Ascending aorta (tissue), 2 donors: ENCODE results near the gene ARL3. TPM values are rescaled to one million over a fixed set of nuclear protein-coding genes. Genes with fewer than 3 reads are reported as not detected.

ENCODE experiments used
- DNase-seq, 2 donors: peaks; one replicate each; pipeline ENCODE4 v3.0.0-alpha.2; 2019; ENCODE audit warnings: low spot score in 2 of 2
- H3K27ac ChIP-seq, 2 donors: fragments of 200-600 bp; sonication (generic); one replicate each; pipeline ENCODE4 v1.5.1; 2016 to 2017; ENCODE audit warnings: mild to moderate bottlenecking in 1 of 2
- H3K27me3 ChIP-seq: fragments of 200-600 bp; sonication (generic); one replicate; pipeline ENCODE4 v1.5.1; 2017
- H3K36me3 ChIP-seq, 2 donors: fragments of 200-600 bp; sonication (generic); one replicate each; pipeline ENCODE4 v1.5.1; 2016
- H3K4me1 ChIP-seq, 2 donors: fragments of 200-600 bp; sonication (generic); one replicate each; pipeline ENCODE4 v1.5.1; 2016 to 2017; ENCODE audit warnings: mild to moderate bottlenecking in 1 of 2
- H3K4me3 ChIP-seq, 2 donors: fragments of 200-600 bp; sonication (generic); one replicate each; pipeline ENCODE4 v1.5.1; 2016 to 2017; ENCODE audit warnings: mild to moderate bottlenecking in 1 of 2
- H3K9me3 ChIP-seq, 2 donors: fragments of 200-600 bp; sonication (generic); one replicate each; pipeline ENCODE4 v1.5.1; 2016
- CTCF ChIP-seq, 3 experiments: fragments of 200-600 bp in 2 of 3; fragments of 450-650 bp in 1 of 3; sonication (generic) in 2 of 3; IDR thresholded peaks; one replicate each; pipeline ENCODE4 v1.5.1; 2016 to 2019; ENCODE audit warnings: antibody characterized with exemption in 3 of 3, mild to moderate bottlenecking in 1 of 3, moderate library complexity in 1 of 3
- intact Hi-C: fragments of 100-400 bp; cut with DNase I; formaldehyde crosslinking; loops from one replicate; pipeline ENCODE4 v1.15.1; 2023
- total RNA-seq: library from RNA; depleted of rRNA; stranded (reverse); fragments of >200 nt; gene quantifications from one replicate; pipeline ENCODE4 v1.1.0, GENCODE V29; 2016

Gene ARL3
- total RNA-seq, 1 donor from 2014 or later: 2.0 TPM

GRCh38 chr10:102648889-102649796 lies 65.1 kb downstream of the ARL3 start:
- Histone ChIP-seq H3K4me3 (peak overlapping the region; percentile 97), H3K27ac (peak overlapping the region; percentile 42 to 63), H3K9me3 (no peaks in the 10 kb centered on the region), H3K36me3 (peaks cover 18 to 33% of the 10 kb centered on the region in 2 donors), H3K4me1 (peaks cover 34 to 56% of the 10 kb centered on the region in 2 donors), H3K27me3 (no peaks in the 10 kb centered on the region)
- no peak for DNase-seq
- intact Hi-C loops: loop anchor here (10.0 kb wide), 2 partner anchors 136 to 1644 kb away; no protein-coding TSS in a partner anchor
- TF ChIP-seq CTCF (IDR thresholded peaks at IDR 0.05): no peak

- intact Hi-C loops: loop anchor here (10.0 kb wide), 2 partner anchors 136 to 1644 kb away; no protein-coding TSS in a partner anchor
- Histone ChIP-seq H3K27me3 (no peaks in the 10 kb centered on the region), H3K9me3 (no peaks in the 10 kb centered on the region), H3K4me3 (peak overlapping the region; percentile 97), H3K36me3 (peaks cover 11 to 25% of the 10 kb centered on the region in 2 donors), H3K4me1 (peaks cover 34 to 56% of the 10 kb centered on the region in 2 donors), H3K27ac (peak overlapping the region; percentile 98)
- TF ChIP-seq CTCF (IDR thresholded peaks at IDR 0.05): no peak
- no peak for DNase-seq
These were observed 65.8 kb downstream of the ARL3 start for GRCh38 chr10:102648269-102648888.

- DNase-seq: no peak
- intact Hi-C loops: loop anchor here (2.0 to 10.0 kb wide), 4 partner anchors 21 to 1643 kb away; partner anchors contain the start of genes ARL3 and SFXN2
- Histone ChIP-seq H3K36me3 (peaks cover 7 to 18% of the 10 kb centered on the region in 2 donors), H3K4me1 (peaks cover 34 to 54% of the 10 kb centered on the region in 2 donors), H3K27ac (peak overlapping the region; percentile 98), H3K27me3 (no peaks in the 10 kb centered on the region), H3K9me3 (no peaks in the 10 kb centered on the region), H3K4me3 (peak overlapping the region; percentile 97)
- TF ChIP-seq CTCF (IDR thresholded peaks at IDR 0.05): no peak
These were observed 66.5 kb downstream of the ARL3 start for GRCh38 chr10:102647443-102648268.

GRCh38 chr10:102646610-102647442 lies 67.4 kb downstream of the ARL3 start:
- H3K27ac ChIP-seq: peak overlapping the region; percentile 98

More at GRCh38 chr10:102646610-102647442, 67.4 kb downstream of the ARL3 start:
- no peaks in the 10 kb centered on the region for H3K9me3 ChIP-seq
- H3K27me3 ChIP-seq: no peaks in the 10 kb centered on the region
- no peak for TF ChIP-seq CTCF (IDR thresholded peaks at IDR 0.05)
- H3K4me1 ChIP-seq: peaks cover 34 to 49% of the 10 kb centered on the region in 2 donors
- H3K36me3 ChIP-seq: peaks cover 4 to 12% of the 10 kb centered on the region in 2 donors
- peak in 1 of 2 donors; percentile 76 for DNase-seq
- intact Hi-C loops: loop anchor here (2.0 to 10.0 kb wide), 4 partner anchors 22 to 1642 kb away; partner anchors contain the start of genes ARL3 and SFXN2
- H3K4me3 ChIP-seq: peak overlapping the region; percentile 97
